ENCODE measurements around the gene OLFML2B.

OLFML2B gene

GRCh38 chr1:161945306-161946060 is 78.2 kb downstream of the OLFML2B start:
- no peak for DNase-seq (ENCODE audit: low read depth in 2 of 2)

DNA sequence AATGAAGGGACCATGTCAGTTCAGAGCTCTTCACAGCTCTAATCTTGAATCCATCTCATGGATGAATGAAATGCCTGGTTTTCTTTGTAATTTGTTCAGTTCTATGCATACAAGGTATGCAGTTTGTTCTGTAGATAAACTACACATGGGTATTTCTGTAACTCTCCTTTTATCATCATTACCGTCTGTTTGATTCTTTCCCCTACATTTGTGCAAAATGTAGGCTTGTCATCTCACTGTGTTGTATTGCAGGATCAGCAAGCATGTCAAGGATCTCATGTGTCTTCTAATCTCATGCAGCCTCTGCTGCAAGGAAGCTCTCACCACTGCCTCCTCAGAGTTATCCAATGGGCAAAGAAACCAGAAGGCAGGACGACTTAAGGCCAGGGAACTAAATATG is 79.3 kb downstream of the OLFML2B start:
- DNase-seq (ENCODE audit: low read depth in 2 of 2) = no peak

- DNase-seq (ENCODE audit: low read depth in 2 of 2) = no peak
These were observed 79.9 kb downstream of the OLFML2B start for GRCh38 chr1:161943737-161944136.

GRCh38 chr1:161941726-161942436 is 81.8 kb downstream of the OLFML2B start:
- no peak for DNase-seq (ENCODE audit: low read depth in 2 of 2)

DNA sequence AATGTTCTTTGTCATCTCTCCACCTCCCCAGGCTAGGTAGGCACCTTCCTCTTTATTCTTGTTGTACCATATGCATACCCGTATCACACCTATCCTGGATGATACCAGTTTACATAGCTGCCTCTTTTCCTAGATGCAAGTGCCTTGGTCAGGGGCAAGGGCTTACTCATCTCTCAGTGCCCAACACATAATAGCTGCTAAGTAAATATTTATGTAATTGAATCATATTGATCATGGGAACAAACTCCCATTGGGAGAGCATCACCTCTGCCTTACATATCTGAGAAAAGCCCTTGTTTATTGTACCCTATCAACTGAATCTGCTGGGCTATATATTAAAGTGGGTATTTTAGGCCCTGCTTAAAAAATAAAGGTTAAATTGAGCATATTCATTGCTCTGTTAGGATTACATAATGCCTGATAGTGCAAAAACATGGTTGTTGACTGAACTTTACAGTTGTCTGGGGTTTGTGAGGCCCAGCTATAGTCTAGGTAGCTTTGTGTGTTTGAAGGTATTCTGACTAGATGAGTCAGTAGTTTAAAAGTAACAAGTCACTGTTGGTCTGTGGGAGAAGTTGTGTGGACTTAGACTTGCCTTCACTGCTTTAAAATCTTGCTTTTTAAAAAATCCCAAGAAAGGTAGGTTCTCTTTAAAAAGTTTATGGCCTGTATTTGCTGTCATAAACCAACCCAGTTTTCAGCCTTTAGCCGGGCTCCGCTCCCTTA is 82.6 kb downstream of the OLFML2B start:
- no peak for DNase-seq (ENCODE audit: low read depth in 2 of 2)

GRCh38 chr1:161936786-161937185 is 86.9 kb downstream of the OLFML2B start:
- no peak for DNase-seq (ENCODE audit: low read depth in 2 of 2)

GRCh38 chr1:161935264-161935663 is 88.4 kb downstream of the OLFML2B start:
- DNase-seq (ENCODE audit: low read depth in 2 of 2) = no peak

DNA sequence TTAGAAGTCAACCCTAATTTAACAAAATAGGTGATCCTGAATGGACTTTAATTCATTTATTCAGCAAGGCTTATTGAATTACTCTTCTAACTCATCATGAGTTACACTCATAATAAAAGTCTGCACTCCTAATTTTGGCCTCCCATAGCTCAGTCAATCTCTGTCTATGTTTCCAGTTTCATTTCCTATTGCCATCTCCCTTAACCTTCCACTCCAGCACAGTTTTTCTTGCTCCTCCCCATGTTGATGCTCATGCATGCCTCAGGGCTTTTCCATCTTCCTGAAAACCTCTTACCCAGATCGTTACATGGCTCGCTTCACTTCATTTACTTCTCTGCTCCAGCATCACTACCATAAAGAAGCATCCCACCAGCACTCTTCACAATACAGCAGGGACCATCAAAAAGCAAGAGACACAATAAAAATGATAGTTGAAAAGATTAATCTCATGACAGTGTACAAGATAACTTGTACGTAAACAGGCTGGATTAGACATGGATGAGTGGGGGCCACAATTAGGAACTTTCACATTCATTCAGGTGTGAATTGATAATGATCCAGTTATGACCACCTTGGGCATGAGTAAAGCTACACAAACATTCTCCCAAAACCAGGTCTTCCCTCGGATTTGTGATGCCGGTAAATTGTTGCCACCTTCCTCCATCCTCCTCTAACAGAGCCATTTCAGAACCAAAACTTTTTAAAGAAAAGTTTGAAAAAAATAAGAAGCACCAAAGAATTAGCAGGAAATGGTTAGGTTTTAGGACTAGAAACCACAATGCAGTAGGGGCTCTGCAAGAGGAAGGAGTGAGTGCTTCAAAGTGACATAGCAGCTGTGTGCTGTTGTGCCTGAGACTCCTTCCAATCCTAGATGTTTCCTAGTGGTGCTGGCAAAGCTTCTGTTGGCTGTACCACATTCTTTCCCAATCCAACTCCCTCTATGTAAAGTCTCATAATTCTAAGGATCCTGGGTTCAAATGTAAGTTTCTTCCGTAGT is 89.8 kb downstream of the OLFML2B start:
- DNase-seq (ENCODE audit: low read depth in 2 of 2) = no peak

Measured in stimulated activated CD8-positive, alpha-beta memory T cell treated with anti-CD3 and anti-CD28 coated beads, Interleukin-15, amount 100 ng/mL, for 4 hours (primary cell).